GM19397 (cell line): ENCODE results near the gene LRRC75A.

ENCODE experiments used
- ATAC-seq: cut with Tn5 transposase; IDR thresholded peaks from one replicate; pipeline ENCODE4 v1.9.1; 2021; ENCODE audit warnings: mild to moderate bottlenecking, moderate library complexity; ENCODE audit not compliant: unreplicated experiment

The LRRC75A gene

GRCh38 chr17:16437083-16437482 lies 54.9 kb downstream of the LRRC75A start:
- no peak for ATAC-seq

DNA sequence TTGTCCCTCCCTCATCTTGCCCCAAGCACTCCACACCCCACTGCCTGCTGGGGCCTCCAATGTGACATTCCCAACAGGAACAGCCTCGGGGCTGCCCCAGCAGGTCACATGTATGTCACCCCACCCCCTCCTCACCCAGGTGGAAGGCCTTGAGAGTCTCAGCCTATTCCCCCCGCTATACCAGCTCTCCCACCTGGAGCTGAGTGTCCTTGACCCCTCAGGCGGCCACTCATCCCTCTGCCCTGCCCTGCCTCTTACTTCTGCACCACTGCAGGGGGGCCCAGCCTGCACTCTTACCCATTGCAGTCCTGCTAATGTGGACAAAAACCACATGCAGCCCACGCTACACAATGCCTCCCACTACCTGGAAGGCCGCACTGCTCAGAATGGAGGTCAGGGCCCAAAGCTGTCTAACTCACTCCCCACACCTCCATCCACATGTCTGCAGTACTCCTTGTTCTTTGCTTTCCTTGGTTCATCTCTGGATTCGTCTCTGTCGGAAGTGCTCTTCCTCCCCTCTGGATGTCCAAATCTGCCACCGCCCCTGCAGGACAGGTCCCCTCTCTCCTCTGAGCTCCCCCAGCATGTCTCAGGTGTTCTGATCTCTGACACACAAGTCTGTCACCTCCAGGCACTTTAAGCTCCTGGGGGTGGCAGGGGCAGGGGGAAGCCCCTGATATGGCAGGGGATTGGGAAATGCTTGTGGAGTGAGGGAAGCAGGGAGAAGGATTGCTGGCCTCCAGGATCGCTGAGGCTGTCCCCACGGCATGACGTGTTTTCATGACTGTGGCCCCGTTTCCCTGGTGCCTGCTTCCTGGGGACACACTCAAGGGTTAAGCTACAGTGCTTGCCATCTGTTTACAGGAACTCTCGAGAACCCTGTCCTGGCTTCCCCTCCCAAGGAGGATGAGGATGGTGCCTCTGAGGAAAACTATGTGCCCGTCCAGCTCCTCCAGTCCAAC lies 55.8 kb downstream of the LRRC75A start:
- no peak for ATAC-seq

GRCh38 chr17:16434662-16435061 lies 57.3 kb downstream of the LRRC75A start:
- ATAC-seq: no peak

DNA sequence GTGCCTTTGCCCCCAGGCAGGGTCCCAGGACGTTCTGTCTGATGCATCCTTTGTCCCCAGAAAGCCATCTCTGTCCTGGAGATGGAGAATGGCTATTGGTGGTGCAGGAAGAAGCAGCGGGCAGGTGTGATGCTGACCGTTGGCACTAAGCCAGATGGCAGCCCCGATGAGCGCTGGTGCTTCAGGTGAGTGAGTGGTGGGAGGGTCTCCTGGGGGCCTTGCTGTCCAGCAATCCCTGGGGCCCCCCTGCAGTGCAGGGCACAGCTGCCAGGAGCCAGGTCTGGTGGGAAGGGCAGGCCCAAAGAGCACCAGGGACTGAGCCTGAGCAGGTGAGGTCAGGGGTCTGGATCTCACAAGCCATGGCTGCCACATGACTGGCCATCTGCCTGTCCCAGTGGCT lies 58.5 kb downstream of the LRRC75A start:
- ATAC-seq: no peak

DNA sequence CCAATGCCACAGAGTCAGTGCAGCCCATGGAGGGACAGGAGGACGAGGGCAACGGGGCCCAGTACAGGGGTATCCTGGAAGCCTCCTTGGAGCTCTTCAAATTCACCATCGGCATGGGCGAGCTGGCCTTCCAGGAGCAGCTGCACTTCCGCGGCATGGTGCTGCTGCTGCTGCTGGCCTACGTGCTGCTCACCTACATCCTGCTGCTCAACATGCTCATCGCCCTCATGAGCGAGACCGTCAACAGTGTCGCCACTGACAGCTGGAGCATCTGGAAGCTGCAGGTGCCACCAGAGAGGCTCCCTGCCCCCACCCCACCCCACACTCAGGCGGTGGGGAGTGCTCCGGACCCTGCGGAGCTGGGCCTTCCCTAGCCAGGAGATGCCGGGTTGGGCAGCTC lies 60.0 kb downstream of the LRRC75A start:
- ATAC-seq: no peak

DNA sequence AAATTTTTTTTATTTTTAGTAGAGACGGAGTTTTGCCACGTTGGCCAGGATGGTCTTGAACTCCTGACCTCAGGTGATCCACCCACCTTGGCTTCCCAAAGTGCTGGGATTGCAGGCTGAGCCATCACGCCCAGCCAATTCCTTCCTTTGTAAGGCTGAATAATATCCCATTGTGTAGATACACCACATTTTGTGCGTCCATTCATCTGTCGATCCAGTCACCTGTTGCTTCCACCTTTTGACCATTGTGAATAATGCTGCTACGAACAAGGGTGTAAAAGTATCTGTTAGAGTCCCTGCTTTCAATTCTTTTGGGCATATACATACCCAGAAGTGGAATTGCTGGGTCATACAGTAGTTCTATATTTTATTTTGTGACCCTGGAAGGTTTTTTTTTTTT lies 61.3 kb downstream of the LRRC75A start:
- ATAC-seq: no peak

DNA sequence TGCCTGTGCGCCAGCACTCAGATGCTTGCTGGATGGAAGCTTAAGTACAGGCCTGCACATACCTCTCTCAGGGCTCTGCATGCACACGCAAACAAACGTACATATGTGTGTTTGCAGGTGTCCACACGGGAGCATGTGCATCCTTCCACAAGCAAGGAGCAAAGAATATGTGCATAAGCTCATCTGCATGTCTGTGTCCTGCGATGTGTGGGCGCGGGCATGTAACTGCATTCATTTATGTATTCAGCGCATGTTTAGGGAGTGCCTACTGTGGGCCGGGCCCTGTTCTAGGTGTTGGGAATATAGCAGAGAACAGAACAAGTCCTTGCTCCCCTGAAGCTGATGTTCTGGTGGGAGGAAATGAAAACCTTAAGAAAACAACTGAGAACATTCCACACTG lies 62.9 kb downstream of the LRRC75A start:
- ATAC-seq: no peak

GRCh38 chr17:16428098-16428882 lies 63.7 kb downstream of the LRRC75A start:
- ATAC-seq: no peak

- no peak for ATAC-seq
Measured at GRCh38 chr17:16427020-16427419, 65.0 kb downstream of the LRRC75A start.

DNA sequence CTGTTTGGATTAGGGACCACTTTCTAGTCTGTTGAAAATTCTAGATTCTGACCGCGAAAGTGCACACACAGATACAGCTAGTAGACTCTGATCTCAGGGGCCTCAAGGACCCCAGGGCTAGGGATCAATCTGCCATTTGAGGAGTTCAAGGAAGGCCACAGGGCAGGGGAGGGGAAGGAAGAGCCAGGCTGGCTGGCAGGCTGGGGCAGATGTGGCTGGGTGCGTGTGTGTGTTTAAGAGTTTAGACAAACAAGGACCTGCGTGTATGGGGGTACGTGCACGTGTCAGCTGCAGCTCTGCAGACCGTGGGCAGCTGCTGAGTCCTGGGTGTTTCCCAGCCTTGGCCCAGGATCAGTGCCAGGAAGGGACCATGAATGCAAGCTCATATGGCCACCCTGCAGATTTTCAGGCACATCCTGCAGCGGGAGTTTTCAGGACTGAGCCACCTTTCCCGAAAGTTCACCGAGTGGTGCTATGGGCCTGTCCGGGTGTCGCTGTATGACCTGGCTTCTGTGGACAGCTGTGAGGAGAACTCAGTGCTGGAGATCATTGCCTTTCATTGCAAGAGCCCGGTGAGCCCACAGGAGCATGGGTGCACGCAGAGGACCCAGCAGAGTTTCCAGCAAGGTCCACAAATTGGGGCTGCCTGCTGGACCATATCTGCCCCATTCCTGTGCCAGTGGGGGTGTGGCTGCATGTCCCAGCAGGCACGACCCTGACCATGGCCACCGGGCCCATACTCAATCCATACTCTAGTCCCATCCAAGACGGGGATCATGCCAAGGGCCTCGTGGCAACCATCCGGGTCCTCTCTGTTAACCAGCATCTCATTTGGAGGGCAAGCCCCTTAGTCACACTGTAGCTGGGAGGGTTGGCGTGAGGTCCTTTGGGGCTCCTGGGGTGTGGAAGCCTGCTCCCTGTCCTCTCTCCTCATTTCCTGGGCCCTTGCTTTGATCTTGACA lies 66.0 kb downstream of the LRRC75A start:
- ATAC-seq: no peak

GRCh38 chr17:16425202-16425601 lies 66.8 kb downstream of the LRRC75A start:
- ATAC-seq: no peak

DNA sequence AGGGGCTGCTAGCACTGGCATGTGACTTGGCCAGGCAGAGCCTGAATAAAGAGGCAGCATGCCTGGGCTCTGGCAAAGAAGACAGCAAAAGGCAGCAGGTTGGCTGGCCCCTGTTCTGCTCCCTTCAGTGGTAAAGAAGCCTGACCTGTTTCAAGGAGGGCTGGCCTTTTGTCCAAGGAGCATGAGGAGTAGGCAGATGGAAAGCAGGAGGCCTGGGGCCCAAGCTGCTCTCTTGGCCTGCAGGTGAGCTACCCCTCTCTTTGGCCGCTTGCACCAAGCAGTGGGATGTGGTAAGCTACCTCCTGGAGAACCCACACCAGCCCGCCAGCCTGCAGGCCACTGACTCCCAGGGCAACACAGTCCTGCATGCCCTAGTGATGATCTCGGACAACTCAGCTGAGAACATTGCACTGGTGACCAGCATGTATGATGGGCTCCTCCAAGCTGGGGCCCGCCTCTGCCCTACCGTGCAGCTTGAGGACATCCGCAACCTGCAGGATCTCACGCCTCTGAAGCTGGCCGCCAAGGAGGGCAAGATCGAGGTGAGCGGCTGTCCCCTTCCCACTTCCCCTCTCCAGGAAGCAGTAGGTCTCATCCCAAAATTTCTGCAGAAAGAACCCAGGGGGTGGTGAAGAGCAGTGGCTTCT lies 68.6 kb downstream of the LRRC75A start:
- no peak for ATAC-seq

- no peak for ATAC-seq
Measured at GRCh38 chr17:16422416-16422815, 69.6 kb downstream of the LRRC75A start.

- ATAC-seq: no peak
Measured at GRCh38 chr17:16419929-16420271, 72.1 kb downstream of the LRRC75A start.

DNA sequence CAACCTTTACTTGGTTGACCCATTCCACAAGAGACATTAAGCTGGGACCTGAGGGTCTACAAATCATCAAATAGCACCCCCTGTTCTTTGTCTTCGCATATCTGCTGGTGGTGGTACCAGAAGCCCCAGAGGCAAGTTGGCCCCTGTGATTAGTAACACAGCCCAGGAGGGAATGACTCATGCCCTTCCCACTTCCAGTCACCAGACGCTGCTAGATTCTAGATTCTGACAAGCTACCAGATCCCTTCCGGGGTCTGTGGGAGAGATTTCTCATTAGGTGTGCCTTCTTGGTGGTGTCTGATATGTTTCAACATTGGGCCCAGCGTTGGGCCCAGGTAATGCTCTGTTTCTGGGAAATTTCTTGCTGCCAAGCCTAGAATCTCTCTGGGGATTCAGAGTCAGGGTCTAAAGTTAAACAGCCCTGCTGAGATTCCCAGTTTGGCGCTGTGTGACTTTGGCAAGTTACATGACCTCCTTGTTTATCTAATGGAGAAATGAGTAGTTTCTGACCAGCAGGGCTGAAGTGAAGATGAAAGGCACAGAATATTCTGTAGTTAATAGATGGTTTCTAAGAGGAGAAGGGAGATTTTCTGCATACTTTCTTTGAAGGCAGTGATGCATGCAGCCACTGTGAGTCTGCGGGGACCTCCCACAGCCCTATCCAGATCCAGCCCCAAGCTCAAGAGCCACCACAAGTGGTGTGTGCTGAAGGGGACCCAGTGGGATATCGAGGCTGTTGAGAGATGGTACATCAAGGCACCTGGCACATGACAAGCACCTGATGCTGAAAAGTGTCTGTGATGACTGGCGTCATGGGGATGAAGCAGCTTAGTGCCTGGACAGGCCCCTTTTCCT lies 72.7 kb downstream of the LRRC75A start:
- ATAC-seq: no peak

DNA sequence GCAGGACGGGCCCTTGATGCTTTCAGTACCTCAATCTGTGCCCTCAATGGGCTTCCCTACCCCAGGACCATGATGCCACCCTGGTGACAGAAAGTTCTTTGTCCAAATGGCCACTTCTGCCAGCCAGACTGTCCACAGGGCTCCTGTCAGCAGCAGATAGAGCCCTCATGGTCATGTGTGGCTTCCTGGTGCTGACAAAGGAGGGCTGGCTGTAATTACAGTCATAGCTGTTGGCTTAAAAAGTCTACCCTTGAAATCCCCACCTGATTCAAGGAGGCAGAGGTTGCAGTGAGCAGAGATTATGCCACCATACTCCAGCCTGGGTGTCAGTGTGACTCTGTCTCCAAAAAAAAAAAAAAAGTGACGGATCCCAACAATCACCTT lies 73.3 kb downstream of the LRRC75A start:
- no peak for ATAC-seq

DNA sequence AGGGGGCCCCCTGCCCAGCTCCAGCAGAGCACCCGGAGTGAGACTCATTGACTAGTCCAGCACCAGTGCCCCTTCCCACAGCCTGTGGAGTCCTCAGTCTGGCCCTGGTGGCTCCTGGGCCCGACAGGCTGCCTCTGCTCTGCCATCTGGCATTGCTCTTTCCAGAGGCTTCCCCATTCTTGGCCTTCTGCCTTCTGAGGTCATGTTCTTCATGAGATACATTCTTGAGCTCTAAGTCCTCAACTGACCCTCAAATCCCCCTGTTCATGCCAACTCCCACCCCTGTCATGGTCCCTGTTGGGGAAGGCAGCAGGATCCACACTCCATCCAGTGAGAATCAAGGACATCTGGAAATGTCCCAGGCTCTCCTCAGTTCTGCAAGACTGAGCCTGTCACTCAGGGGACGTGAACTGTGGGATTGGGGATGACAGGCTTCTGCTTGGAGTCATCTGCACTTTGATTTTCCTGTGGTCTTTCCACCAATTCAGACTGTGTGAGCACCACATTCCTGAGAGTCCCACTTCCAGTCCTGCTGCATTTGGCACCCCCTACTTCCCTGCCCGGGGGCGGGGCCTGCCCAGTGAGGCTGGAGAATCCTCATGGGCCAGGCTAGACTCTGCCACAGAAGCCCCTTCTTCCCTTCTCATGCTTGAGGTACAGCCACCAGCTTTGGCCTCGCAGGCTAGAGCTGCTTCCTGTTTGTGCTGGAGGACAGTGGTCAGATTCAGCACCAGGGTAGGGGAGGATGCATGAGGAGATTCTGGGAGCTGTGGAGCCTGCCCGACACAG lies 73.9 kb downstream of the LRRC75A start:
- no peak for ATAC-seq

- ATAC-seq: no peak
Measured at GRCh38 chr17:16417399-16417798, 74.6 kb downstream of the LRRC75A start.
